SK-N-MC (cell line): Measurements from ENCODE around the gene FFAR1.

Experiments
- DNase-seq: peaks from one replicate; pipeline ENCODE4 v3.0.0-alpha.2; 2011; ENCODE audit warnings: low read depth, low spot score
- H3K27ac ChIP-seq: fragments of 200-600 bp; sonication (generic); 2 replicates; pipeline ENCODE4 v1.5.1; 2016; ENCODE audit warnings: mixed run types
- H3K36me3 ChIP-seq: fragments of 200-600 bp; sonication (generic); 2 replicates; pipeline ENCODE4 v1.6.1; 2017; ENCODE audit warnings: antibody characterized with exemption, low read length, mixed read lengths; ENCODE audit not compliant: insufficient read depth
- H3K4me3 ChIP-seq: fragments of 200-600 bp; sonication (generic); 2 replicates; pipeline ENCODE4 v1.5.1; 2016
- H3K9ac ChIP-seq: fragments of 200-600 bp; sonication (generic); 2 replicates; pipeline ENCODE4 v1.8.0; 2017; ENCODE audit warnings: mixed run types, mixed read lengths; ENCODE audit not compliant: insufficient read length
- H3K9me3 ChIP-seq: fragments of 200-600 bp; sonication (generic); 2 replicates; pipeline ENCODE4 v1.6.1; 2017; ENCODE audit warnings: low read depth, mild to moderate bottlenecking, antibody characterized with exemption, low read length, moderate library complexity, mixed read lengths
- EZH2 ChIP-seq: fragments of 200-600 bp; sonication (generic); IDR thresholded peaks from one replicate; pipeline ENCODE4 v1.6.1; 2017; ENCODE audit warnings: antibody characterized with exemption
- FOXP2 ChIP-seq: optimal IDR thresholded peaks from 2 replicates; pipeline ENCODE3; 2011; ENCODE audit warnings: mild to moderate bottlenecking, moderate library complexity; ENCODE audit not compliant: insufficient read depth; ENCODE audit errors: extremely low read length, control extremely low read depth
- POLR2AphosphoS5 ChIP-seq: IDR thresholded peaks from 2 replicates; pipeline ENCODE4 v1.6.1; 2012; ENCODE audit warnings: mild to moderate bottlenecking, low read depth, low read length, borderline replicate concordance

FFAR1 gene

GRCh38 chr19:35381926-35382325 lies 34.2 kb downstream of the FFAR1 start:
- TF ChIP-seq FOXP2 (no peak), POLR2AphosphoS5 (no peak), EZH2 (no peak)
- Histone ChIP-seq H3K9me3 (peaks cover 3% of the 10 kb centered on the region; the same call in 1 of the 2 replicates), H3K27ac (no peak overlapping the region), H3K9ac (no peak overlapping the region), H3K4me3 (no peak overlapping the region), H3K36me3 (no peaks in the 10 kb centered on the region)
- DNase-seq = no peak

- Histone ChIP-seq H3K4me3 (no peak overlapping the region), H3K9me3 (peaks cover 4% of the 10 kb centered on the region; the same call in 1 of the 2 replicates), H3K27ac (no peak overlapping the region), H3K36me3 (no peaks in the 10 kb centered on the region), H3K9ac (no peak overlapping the region)
- DNase-seq = no peak
- TF ChIP-seq FOXP2 (no peak), POLR2AphosphoS5 (no peak), EZH2 (no peak)
These were observed 35.8 kb downstream of the FFAR1 start for GRCh38 chr19:35383536-35383935.

GRCh38 chr19:35388277-35389054 lies 40.8 kb downstream of the FFAR1 start:
- Histone ChIP-seq H3K27ac (no peak overlapping the region), H3K9me3 (peaks cover 4% of the 10 kb centered on the region; the same call in 1 of the 2 replicates), H3K36me3 (no peaks in the 10 kb centered on the region), H3K9ac (no peak overlapping the region), H3K4me3 (no peak overlapping the region)
- TF ChIP-seq EZH2 (no peak), FOXP2 (no peak), POLR2AphosphoS5 (no peak)
- DNase-seq = no peak

DNA sequence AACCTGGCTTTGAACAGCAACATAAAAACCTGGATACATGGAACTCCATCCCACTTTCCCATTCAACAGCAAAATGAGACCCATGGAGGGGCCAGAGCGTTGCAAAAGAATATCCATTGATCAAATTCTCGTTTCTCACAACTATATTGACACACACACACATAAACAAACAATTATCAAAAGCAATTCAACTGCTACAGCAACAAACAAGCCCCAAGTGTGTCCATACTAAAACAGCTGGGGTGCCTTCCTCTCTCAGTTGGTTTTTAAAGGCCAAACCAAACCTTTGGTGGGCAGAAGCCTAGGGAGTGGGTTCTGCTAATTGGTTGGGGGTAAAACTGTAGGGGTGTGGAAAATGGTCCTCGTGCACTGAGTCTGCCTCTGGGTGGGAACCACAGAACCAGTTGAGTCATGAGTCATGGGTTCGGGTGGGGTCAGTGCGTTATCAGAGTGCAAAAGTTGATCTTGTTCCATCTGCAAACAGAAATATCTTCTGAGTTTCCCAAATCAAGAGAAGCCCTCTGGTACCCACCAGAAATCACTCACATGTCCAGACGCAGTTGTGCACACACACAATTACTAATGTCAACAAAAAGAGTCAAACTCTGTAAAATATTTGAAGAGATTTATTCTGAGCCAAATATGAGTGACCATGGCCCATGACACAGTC lies 41.6 kb downstream of the FFAR1 start:
- H3K9me3 ChIP-seq = peaks cover 4% of the 10 kb centered on the region; the same call in 1 of the 2 replicates
- H3K9ac ChIP-seq = no peak overlapping the region
- H3K4me3 ChIP-seq = no peak overlapping the region
- no peaks in the 10 kb centered on the region for H3K36me3 ChIP-seq
- TF ChIP-seq EZH2 = no peak
- TF ChIP-seq POLR2AphosphoS5 = no peak
- TF ChIP-seq FOXP2 = no peak
- DNase-seq = no peak
- no peak overlapping the region for H3K27ac ChIP-seq

DNA sequence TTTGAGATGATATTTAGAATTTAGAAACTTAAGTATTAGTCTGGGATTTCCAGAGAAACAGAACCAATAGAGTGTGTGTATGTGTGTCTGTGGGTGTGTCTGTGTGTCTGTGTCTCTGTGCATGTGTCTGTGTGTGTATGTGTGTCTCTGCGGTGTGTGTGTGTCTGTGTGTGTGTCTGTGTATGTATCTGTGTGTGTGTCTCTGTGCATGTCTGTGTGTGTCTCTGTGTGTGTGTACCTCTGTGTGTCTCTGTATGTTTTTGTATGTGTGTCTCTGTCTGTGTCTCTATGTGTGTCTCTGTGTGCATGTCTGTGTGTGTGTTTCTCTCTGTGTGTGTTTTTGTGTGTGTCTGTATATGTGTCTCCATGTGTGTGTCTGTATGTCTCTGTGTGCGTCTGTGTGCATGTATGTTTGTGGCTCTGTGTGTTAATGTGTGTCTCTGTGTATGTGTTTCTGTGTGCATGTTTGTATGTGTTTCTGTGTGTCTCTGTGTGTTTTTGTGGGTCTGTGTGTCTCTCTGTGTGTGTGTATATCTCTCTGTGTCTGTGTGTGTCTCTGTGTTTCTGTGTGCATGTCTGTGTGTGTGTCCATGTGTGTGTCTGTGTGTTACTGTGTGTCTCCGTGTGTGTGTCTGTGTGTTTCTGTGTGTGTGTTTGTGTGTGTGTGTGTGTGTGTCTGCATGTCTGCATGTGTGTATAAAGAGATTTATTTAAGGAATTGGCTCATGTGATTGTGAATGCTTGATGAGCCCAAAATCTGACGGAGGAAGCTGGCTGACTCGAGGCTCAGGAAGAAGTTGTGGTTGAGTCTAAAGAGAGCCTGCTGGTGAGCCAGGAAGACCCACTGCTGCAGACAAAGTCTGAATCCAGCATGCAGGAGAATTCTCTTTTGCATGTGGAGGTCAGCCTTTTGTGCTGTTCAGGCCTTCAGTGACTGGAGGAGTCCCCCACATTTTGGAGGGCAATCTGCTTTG lies 45.3 kb downstream of the FFAR1 start:
- no peak overlapping the region for H3K4me3 ChIP-seq
- H3K9me3 ChIP-seq = no peaks in the 10 kb centered on the region
- H3K36me3 ChIP-seq = no peaks in the 10 kb centered on the region
- no peak for DNase-seq
- H3K9ac ChIP-seq = no peak overlapping the region
- TF ChIP-seq EZH2 (no peak), FOXP2 (no peak), POLR2AphosphoS5 (no peak)
- no peak overlapping the region for H3K27ac ChIP-seq

- H3K9ac ChIP-seq = no peak overlapping the region
- no peak overlapping the region for H3K4me3 ChIP-seq
- no peaks in the 10 kb centered on the region for H3K36me3 ChIP-seq
- H3K9me3 ChIP-seq = no peaks in the 10 kb centered on the region
- H3K27ac ChIP-seq = no peak overlapping the region
- TF ChIP-seq EZH2 = no peak
- TF ChIP-seq POLR2AphosphoS5 = no peak
- no peak for TF ChIP-seq FOXP2
- DNase-seq = no peak
These were observed 47.9 kb downstream of the FFAR1 start for GRCh38 chr19:35395382-35396199.

DNA sequence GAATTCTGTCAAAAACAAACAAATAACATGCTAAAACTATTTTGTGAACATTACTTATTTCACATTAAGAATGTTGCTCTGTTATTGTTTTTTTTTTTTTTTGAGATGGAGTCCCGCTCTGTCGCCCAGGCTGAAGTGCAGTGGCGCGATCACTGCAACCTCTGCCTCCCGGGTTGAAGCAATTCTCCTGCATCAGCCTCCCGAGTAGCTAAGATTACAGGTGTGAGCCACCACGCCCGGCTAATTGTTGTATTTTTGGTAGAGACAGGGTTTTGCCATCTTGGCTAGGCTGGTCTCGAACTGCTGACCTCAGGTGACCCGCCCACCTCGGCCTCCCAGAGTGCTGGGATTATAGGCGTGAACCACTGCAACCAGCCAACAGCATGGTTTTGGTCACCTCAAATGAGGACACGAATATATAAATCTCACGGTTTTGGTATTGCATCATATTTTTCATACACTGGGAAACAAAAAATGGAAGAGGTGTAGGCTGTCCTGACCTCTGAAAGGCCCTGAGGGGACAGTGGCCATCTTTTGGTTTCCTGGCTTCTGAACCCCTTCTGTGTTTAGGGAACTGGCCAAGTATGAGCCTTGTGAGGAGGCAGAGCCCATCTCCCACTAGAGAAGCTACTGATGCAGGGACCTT lies 48.7 kb downstream of the FFAR1 start:
- Histone ChIP-seq H3K9me3 (no peaks in the 10 kb centered on the region), H3K36me3 (no peaks in the 10 kb centered on the region), H3K27ac (no peak overlapping the region), H3K4me3 (no peak overlapping the region), H3K9ac (no peak overlapping the region)
- no peak for DNase-seq
- TF ChIP-seq FOXP2 = no peak
- no peak for TF ChIP-seq EZH2
- TF ChIP-seq POLR2AphosphoS5 = no peak
